Measurements from ENCODE around the gene SYT15B. TPM values are rescaled to one million over a fixed set of nuclear protein-coding genes. Genes with fewer than 3 reads are reported as not detected.
"Not testable (repeated sequence)": the region's sequence is repeated elsewhere in the genome, so short reads cannot be mapped to it uniquely, and the experiment has no call there.

Gene SYT15B
- polyA plus RNA-seq, 3 donors, result not detected

DNA sequence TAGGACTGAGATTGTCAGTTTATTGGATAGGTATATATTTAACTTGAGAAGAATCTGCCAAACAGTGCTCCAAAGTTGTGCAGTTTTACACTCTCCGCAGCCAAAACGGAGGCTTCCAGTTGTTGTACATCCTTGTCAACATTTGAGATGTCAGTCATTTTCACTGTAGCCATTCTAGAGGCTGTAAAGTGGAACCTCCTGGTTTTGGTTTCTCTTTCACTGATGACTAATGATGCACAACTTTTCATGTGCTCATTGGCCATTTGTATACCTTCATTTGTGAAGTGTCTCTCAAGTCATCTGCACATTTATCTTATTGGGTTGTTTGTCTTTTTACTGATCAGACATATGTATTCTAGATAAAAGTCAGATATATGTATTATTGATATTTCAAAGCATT lies 22.5 kb downstream of the SYT15B start:
- intact Hi-C loops (cut with micrococcal nuclease); H3K9ac ChIP-seq (ENCODE audit: insufficient read depth, low read length, poor library complexity, severe bottlenecking); H3K36me3 ChIP-seq (replicated peaks in 1 of 2; ENCODE audit: control insufficient read depth in 1 of 2, insufficient read depth in 2 of 2, low read length in 2 of 2); H3K4me1 Mint-ChIP-seq; H3K4me3 Mint-ChIP-seq; H3K36me3 Mint-ChIP-seq; H3K4me3 ChIP-seq (replicated peaks in 1 of 3; ENCODE audit: low read depth in 2 of 3, low read length in 3 of 3); H3K27me3 ChIP-seq (ENCODE audit: control insufficient read depth in 2 of 2, insufficient read depth in 2 of 2, low read length in 2 of 2); DNase-seq; H3K9me3 Mint-ChIP-seq; H3K27ac ChIP-seq (ENCODE audit: low read depth in 1 of 2, low read length in 2 of 2); H2AFZ ChIP-seq (ENCODE audit: insufficient read depth, low read depth, low read length, poor library complexity, severe bottlenecking); H3K4me2 ChIP-seq (replicated peaks; ENCODE audit: extremely low read depth, low read length, poor library complexity, severe bottlenecking); H3K79me2 ChIP-seq (ENCODE audit: insufficient read depth, low read length); H4K20me1 ChIP-seq (ENCODE audit: insufficient read depth, low read length); H3K4me1 ChIP-seq (ENCODE audit: control insufficient read depth in 1 of 2, insufficient read depth in 2 of 2, low read length in 2 of 2); H3K9me3 ChIP-seq (replicated peaks in 1 of 2; ENCODE audit: control insufficient read depth in 1 of 2, insufficient read depth in 1 of 2, low read length in 2 of 2); H3K27me3 Mint-ChIP-seq (ENCODE audit: low read depth in 3 of 3); H3K27ac Mint-ChIP-seq: not testable (repeated sequence)
- no CpG with 5 or more reads among the region's 2 CpGs for WGBS (ENCODE audit: insufficient coverage)

GRCh38 chr10:47730911-47731310 lies 32.5 kb downstream of the SYT15B start:
- intact Hi-C loops (cut with micrococcal nuclease); H3K36me3 Mint-ChIP-seq; H3K4me3 ChIP-seq (replicated peaks in 1 of 3; ENCODE audit: low read depth in 2 of 3, low read length in 3 of 3); H3K4me3 Mint-ChIP-seq; H3K4me1 Mint-ChIP-seq; H3K9ac ChIP-seq (ENCODE audit: insufficient read depth, low read length, poor library complexity, severe bottlenecking); H3K36me3 ChIP-seq (replicated peaks in 1 of 2; ENCODE audit: control insufficient read depth in 1 of 2, insufficient read depth in 2 of 2, low read length in 2 of 2); H3K4me1 ChIP-seq (ENCODE audit: control insufficient read depth in 1 of 2, insufficient read depth in 2 of 2, low read length in 2 of 2); H3K27me3 ChIP-seq (ENCODE audit: control insufficient read depth in 2 of 2, insufficient read depth in 2 of 2, low read length in 2 of 2); H3K9me3 ChIP-seq (replicated peaks in 1 of 2; ENCODE audit: control insufficient read depth in 1 of 2, insufficient read depth in 1 of 2, low read length in 2 of 2); H4K20me1 ChIP-seq (ENCODE audit: insufficient read depth, low read length); H3K27ac ChIP-seq (ENCODE audit: low read depth in 1 of 2, low read length in 2 of 2); H3K27ac Mint-ChIP-seq; H3K27me3 Mint-ChIP-seq (ENCODE audit: low read depth in 3 of 3); DNase-seq; H3K4me2 ChIP-seq (replicated peaks; ENCODE audit: extremely low read depth, low read length, poor library complexity, severe bottlenecking); H3K79me2 ChIP-seq (ENCODE audit: insufficient read depth, low read length); H2AFZ ChIP-seq (ENCODE audit: insufficient read depth, low read depth, low read length, poor library complexity, severe bottlenecking); H3K9me3 Mint-ChIP-seq: not testable (repeated sequence)
- WGBS (ENCODE audit: insufficient coverage), result no CpG with 5 or more reads among the region's 5 CpGs

DNA sequence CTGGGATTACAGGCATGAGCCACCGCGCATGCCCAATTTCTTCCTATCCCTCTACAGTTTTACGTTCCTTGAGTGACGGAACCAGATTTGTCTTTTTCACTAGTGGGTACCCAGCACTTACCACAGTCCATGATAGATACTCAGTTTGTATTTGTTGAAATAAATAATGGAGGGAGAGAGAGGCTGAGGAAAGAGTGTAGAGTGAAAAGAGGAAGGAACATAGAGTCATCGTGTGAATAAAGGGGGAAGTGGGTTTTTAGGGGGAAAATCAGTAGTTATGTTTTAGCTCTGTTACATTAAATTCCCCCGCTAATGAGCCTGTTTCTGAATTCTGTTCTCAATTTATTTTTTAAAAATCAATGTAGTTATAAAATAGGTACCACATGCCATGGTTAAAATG lies 37.7 kb downstream of the SYT15B start:
- H3K79me2 ChIP-seq (ENCODE audit: insufficient read depth, low read length); H3K4me3 Mint-ChIP-seq; H3K9me3 ChIP-seq (replicated peaks in 1 of 2; ENCODE audit: control insufficient read depth in 1 of 2, insufficient read depth in 1 of 2, low read length in 2 of 2); H3K27ac Mint-ChIP-seq; H3K4me1 ChIP-seq (ENCODE audit: control insufficient read depth in 1 of 2, insufficient read depth in 2 of 2, low read length in 2 of 2); H2AFZ ChIP-seq (ENCODE audit: insufficient read depth, low read depth, low read length, poor library complexity, severe bottlenecking); H3K36me3 Mint-ChIP-seq; H4K20me1 ChIP-seq (ENCODE audit: insufficient read depth, low read length); H3K4me3 ChIP-seq (replicated peaks in 1 of 3; ENCODE audit: low read depth in 2 of 3, low read length in 3 of 3); H3K9ac ChIP-seq (ENCODE audit: insufficient read depth, low read length, poor library complexity, severe bottlenecking); H3K27ac ChIP-seq (ENCODE audit: low read depth in 1 of 2, low read length in 2 of 2); H3K4me1 Mint-ChIP-seq; H3K9me3 Mint-ChIP-seq; intact Hi-C loops (cut with micrococcal nuclease); H3K36me3 ChIP-seq (replicated peaks in 1 of 2; ENCODE audit: control insufficient read depth in 1 of 2, insufficient read depth in 2 of 2, low read length in 2 of 2); H3K4me2 ChIP-seq (replicated peaks; ENCODE audit: extremely low read depth, low read length, poor library complexity, severe bottlenecking); H3K27me3 Mint-ChIP-seq (ENCODE audit: low read depth in 3 of 3); DNase-seq; H3K27me3 ChIP-seq (ENCODE audit: control insufficient read depth in 2 of 2, insufficient read depth in 2 of 2, low read length in 2 of 2): not testable (repeated sequence)
- WGBS (ENCODE audit: insufficient coverage), result no CpG with 5 or more reads among the region's 6 CpGs

- H3K4me3 Mint-ChIP-seq; H3K4me3 ChIP-seq (replicated peaks in 1 of 3; ENCODE audit: low read depth in 2 of 3, low read length in 3 of 3); H3K36me3 Mint-ChIP-seq; H3K4me1 ChIP-seq (ENCODE audit: control insufficient read depth in 1 of 2, insufficient read depth in 2 of 2, low read length in 2 of 2); H3K9me3 ChIP-seq (replicated peaks in 1 of 2; ENCODE audit: control insufficient read depth in 1 of 2, insufficient read depth in 1 of 2, low read length in 2 of 2); H3K27me3 ChIP-seq (ENCODE audit: control insufficient read depth in 2 of 2, insufficient read depth in 2 of 2, low read length in 2 of 2); H2AFZ ChIP-seq (ENCODE audit: insufficient read depth, low read depth, low read length, poor library complexity, severe bottlenecking); H3K4me1 Mint-ChIP-seq; H3K9ac ChIP-seq (ENCODE audit: insufficient read depth, low read length, poor library complexity, severe bottlenecking); H3K79me2 ChIP-seq (ENCODE audit: insufficient read depth, low read length); H3K27ac ChIP-seq (ENCODE audit: low read depth in 1 of 2, low read length in 2 of 2); H3K4me2 ChIP-seq (replicated peaks; ENCODE audit: extremely low read depth, low read length, poor library complexity, severe bottlenecking); H3K27ac Mint-ChIP-seq; H3K36me3 ChIP-seq (replicated peaks in 1 of 2; ENCODE audit: control insufficient read depth in 1 of 2, insufficient read depth in 2 of 2, low read length in 2 of 2); intact Hi-C loops (cut with micrococcal nuclease); H3K9me3 Mint-ChIP-seq; DNase-seq; H4K20me1 ChIP-seq (ENCODE audit: insufficient read depth, low read length); H3K27me3 Mint-ChIP-seq (ENCODE audit: low read depth in 3 of 3): not testable (repeated sequence)
- whole genome bisulfite sequencing (ENCODE audit: insufficient coverage), result no CpG with 5 or more reads among the region's 3 CpGs
Measured at GRCh38 chr10:47725047-47725446, 38.3 kb downstream of the SYT15B start.
